HG02678 (cell line): ENCODE results near the gene S100A4.
"Not testable (repeated sequence)": the region's sequence is repeated elsewhere in the genome, so short reads cannot be mapped to it uniquely, and the experiment has no call there.

Source experiments
- ATAC-seq: cut with Tn5 transposase; IDR thresholded peaks from one replicate; pipeline ENCODE4 v1.9.1; 2021; ENCODE audit warnings: mild to moderate bottlenecking, moderate library complexity; ENCODE audit not compliant: unreplicated experiment

Gene S100A4

DNA sequence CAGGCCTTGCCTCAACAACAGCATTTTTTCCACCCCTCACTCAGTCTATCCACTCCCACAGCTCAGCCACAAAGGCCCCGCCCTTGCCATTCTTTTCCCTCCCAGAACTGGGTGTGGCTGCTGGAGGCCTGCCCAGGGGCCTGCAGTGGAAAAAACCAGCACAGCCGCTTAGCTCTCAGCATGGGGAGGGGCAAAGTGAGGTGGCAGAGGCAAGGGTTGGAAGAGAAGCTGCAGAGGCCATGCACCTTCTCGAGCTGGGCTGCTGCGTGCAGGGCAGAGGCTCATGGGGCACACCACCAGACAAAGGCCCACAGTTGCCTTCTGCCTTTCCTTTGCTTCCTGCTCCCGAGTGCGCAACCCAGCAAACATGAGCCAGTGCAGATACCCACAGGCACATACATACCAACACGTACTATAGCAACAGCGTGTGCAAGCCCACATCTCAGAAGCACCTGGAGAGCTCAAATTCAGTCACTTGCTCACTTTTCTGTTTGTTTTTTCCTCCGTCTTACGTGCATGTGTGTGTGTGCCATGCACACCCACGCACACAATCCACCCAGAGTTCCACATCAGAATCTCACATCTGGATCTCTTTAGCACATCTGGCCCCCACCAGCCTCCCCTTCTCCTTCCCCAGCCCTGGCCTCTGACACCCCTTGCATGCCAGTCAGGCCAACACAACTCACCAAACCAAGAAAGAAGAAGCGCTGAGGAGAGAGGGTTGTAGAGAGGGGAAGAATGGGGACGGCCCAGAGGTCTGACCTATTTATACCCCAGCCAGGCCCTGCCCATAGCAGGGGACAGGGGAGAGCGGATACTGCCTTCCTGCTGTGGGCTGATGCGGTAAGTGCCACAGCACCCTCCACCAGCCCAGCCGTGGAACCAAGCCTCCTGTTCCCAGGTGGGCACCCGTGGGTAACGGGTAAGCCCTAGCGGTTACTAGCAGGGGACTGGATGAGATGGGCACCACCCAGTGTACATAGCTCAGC, at the start of gene S100A4:
Gene S100A4 (minus strand): TSS at position 740 of the 989 bp plus-strand sequence. CDS start 1,012 bp downstream, outside the sequence.
- peak; percentile 80 for ATAC-seq

DNA sequence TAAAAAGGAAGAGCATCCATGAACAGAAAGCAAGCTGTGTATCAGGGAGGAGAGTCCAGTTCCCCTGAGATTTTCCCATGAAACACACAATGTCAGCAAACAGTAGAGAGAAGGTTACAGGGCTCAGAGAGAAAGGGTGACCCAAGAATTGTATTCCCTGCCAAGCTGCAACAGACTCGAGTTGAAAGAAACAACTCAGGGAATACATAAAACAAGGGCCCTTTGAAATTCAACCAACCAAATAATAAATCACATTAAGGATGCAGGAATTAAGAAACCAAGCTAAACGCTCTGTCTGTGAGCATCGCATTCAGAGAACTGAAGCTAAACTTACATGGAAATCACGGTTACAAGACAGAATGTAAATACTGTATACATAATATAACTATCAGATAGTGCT, 47.1 kb upstream of the S100A4 start:
- ATAC-seq, result no peak

DNA sequence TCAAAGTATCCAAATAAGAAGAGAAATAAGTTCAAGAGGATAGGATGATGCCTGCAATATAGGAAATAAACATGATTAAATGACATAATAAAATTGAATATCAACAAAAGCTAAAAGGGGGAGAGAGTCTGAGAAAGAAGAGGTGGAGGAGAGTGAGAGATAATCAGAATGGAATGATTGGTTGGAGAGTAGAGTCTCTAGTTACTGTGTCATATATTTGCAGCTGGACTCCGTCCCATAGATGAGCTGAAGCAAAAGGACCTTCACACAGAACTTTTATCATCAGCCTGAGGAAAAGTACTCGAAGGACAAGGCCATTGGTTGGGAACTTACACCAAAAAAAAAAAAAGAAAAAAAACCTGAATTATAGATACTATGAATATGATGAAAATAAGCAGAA, 42.9 kb upstream of the S100A4 start:
- ATAC-seq, result no peak

DNA sequence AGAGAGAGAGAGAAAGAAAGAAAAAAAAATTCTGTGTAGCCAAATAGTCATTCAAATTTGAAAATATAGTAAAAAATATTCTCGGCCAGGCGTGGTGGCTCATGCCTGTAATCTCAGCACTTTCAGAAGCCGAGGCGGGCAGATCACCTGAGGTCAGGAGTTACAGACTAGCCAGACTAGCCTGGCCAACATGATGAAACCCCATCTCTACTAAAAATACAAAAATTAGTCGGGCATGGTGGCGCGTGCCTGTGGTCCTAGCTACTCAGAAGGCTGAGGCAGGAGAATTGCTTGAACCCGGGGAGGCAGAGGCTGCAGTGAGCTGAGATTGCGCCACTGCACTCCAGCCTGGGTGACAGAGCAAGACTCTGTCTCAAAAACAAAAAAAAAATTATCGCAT, 42.4 kb upstream of the S100A4 start:
- not testable (repeated sequence) for ATAC-seq

DNA sequence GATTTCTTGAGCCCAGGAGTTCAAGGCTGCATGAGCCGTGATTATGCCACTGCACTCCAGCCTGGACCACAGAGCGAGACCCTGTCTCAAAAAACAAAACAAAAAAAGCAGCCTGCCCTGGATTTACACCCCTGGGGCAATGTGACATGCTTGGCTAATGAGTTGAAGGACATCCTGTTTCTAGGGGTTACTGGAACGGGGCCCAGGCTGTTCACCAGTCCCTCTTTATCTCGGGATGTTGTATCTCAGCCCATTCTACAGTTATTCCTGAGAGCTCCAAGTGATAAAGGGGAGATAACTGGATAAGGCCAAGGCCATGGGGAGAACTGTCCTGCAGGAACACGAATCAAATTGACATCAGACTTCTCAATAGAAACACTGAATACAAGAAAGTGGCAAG, 41.7 kb upstream of the S100A4 start:
- ATAC-seq, result no peak

DNA sequence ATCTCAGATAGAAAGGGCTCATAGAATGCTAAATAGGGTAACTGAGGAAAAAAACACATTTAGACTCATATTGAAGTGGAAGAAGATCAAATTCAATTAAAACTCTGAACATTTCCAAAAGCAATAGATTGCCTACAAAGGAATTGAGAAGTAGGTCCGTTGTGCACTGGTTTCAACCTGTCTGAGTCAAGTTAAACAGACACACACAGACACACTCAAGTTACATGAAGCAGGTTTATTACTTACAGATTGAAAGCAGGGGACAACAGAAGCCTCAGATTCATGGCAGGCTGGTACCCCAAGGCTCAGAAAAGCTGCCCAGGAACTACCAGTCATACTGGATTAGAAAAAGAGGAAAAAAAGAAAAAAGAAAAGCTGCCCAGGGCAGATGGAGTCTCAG, 40.7 kb upstream of the S100A4 start:
- ATAC-seq, result no peak

DNA sequence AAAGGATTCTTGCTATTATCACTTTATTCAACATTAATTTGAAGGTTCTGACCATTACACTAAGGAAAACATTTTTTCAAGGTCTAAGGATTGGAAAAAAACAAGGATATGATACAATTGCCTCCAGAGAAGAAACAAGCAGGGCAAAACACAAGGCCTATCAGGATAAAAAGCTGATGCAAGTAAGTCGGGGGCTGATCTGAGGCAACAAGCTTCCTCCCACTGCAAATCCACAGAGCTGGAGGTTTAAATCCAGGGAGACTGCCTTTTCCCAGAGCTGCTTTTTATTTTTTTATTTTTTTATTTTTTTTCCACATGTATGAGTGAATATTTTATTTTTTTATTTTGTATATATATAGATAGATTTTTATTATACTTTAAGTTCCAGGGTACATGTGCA, 39.4 kb upstream of the S100A4 start:
- ATAC-seq, result no peak

DNA sequence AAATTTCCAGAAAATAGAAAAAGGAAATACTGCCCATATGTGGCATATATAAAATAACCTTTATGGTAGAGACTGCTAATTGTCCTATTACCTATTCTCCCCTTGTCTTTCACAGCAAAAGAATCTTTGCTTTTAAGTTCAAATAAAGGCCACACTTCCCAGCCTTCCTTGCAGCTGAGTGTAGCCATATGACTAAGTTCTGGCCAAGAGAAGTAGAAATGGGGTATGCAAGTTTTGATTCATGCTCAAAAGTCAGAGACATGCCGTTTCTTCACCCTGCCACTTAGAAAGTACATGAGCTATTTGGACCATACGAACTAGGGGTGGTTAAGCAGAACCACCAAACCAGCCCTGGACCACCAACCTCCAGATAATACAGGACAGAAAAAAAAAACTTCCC, 38.4 kb upstream of the S100A4 start:
- ATAC-seq, result no peak

DNA sequence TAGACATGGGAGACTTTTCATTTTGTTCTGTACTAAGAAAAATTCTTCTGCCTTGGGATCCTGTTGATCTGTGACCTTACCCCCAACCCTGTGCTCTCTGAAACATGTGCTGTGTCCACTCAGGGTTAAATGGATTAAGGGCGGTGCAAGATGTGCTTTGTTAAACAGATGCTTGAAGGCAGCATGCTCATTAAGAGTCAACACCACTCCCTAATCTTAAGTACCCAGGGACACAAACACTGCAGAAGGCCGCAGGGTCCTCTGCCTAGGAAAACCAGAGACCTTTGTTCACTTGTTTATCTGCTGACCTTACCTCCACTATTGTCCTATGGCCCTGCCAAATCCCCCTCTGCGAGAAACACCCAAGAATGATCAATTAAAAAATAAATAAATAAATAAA, 37.9 kb upstream of the S100A4 start:
- ATAC-seq, result not testable (repeated sequence)

DNA sequence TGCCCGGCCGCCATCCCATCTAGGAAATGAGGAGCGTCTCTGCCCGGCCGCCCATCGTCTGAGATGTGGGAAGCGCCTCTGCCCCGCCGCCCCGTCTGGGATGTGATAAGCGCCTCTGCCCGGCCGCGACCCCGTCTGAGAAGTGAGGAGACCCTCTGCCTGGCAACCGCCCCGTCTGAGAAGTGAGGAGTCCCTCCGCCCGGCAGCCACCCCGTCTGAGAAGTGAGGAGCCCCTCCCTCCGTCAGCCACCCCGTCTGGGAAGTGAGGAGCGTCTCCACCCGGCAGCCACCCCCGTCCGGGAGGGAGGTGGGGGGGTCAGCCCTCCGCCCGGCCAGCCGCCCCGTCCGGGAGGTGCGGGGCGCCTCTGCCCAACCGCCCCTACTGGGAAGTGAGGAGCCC, 37.2 kb upstream of the S100A4 start:
- not testable (repeated sequence) for ATAC-seq

DNA sequence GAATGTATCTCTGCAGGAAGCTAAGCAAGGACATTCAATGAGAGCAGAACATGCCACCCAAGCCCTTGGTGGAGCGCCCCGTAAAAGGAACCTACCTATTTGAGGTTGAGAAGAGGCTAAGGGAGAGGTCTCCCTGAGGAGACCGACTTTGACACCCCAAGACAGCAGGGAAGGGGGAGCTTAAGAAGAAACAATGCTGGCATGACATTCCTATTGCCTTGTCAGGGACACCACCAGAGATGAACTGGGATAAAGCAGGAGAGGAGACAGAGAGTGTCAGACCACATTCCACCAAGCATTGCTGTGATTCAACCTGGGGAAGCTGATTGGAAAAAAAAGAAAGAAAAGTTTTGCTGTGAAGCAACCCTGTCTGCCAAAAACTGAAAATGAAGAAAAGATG, 33.3 kb upstream of the S100A4 start:
- ATAC-seq, result no peak

DNA sequence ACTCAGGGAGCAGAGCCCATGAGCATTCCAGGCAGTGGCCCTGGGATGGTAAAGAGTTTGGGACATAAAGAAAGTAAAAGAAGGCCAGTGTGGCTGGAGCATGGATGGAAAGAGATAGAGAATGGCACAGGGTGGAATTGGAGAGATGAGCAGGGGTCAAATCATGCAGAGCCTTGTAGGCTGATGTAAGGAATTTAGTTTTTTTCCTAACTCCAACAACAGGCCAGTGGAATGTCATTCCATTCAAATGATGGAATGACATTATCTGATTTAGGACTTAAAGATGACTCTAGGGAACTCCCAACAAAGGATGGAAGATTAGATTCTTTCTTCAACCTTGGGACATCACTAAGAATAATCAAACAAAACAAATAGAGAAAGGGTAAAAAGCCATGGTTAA, 32.9 kb upstream of the S100A4 start:
- no peak for ATAC-seq

DNA sequence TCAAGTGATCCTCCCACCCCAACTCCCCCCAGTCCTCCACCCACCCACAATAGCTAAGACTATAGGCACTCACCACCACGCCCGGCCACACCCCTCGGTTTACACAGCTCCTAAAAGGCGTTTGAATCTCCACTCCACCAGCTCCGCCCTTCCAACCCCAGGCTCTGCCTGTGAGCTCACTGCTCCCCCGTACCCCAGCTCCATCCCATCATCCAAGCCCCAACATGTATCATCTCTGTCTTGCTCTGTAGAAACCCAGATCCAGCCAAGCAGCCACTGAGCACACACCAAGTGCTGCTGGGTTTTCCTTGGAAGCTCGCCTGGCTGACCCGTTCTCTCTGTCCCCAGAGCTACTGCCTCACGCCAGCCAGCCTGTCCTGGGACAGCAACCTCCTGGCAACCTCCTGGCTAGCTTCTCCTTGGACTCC, 32.0 kb upstream of the S100A4 start:
- ATAC-seq, result no peak

DNA sequence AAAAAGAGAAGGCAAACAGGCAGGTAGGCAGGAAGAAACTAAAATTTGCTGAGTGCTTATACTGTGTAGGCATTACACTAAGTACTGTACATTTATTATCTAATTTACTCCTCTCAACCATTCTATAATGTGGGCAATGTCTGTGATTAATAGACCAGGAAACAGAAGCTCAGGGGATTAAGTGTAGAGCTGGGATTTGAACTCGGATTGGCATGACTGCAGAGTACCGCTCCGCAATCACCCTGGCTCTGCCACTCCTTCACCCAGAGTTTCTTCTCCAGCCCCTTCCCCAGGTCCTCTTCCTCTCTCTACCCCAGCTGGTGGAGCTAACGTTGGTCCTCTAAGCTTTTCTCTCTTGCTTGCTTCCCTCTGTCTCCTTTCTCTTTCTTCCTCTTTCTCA, 31.5 kb upstream of the S100A4 start:
- ATAC-seq, result no peak

DNA sequence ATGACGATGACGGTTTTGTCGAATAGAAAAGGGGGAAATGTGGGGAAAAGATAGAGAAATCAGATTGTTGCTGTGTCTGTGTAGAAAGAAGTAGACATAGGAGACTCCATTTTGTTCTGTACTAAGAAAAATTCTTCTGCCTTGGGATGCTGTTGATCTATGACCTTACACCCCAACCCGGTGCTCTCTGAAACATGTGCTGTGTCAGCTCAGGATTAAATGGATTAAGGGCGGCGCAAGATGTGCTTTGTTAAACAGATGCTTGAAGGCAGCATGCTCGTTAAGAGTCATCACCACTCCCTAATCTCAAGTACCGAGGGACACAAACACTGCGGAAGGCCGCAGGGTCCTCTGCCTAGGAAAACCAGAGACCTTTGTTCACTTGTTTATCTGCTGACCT, 29.9 kb upstream of the S100A4 start:
- ATAC-seq, result not testable (repeated sequence)

DNA sequence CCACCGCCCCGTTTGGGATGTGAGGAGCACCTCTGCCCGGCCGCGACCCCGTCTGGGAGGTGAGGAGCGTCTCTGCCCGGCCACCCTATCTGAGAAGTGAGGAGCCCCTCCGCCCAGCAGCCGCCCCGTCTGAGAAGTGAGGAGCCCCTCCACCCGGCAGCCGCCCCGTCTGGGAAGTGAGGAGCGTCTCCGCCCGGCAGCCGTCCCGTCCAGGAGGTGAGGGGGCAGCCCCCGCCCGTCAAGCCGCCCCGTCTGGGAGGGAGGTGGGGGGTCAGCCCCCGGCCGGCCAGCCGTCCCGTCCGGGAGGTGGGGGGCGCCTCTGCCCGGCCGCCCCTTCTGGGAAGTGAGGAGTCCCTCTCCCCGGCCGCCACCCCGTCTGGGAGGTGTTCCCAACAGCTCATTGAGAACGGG, 29.5 kb upstream of the S100A4 start:
- ATAC-seq, result not testable (repeated sequence)

DNA sequence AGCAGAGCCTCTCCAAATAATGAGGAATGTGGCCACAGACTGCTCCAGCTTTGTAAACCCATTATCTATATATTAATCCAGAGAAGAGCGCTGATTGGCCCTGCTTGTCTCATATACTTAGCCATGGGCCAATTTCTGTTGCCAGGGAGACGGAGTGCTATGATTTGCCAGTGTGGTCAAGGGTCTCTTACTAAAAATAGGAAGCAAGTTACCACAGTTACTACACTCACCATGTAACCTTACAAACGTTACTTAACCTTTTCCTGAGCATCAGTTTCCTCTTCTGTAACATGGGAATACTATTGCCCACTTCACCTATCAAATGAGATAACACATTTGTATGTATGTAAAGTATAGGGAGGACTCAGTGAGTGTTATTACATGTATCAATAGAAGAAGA, 27.7 kb upstream of the S100A4 start:
- no peak for ATAC-seq

DNA sequence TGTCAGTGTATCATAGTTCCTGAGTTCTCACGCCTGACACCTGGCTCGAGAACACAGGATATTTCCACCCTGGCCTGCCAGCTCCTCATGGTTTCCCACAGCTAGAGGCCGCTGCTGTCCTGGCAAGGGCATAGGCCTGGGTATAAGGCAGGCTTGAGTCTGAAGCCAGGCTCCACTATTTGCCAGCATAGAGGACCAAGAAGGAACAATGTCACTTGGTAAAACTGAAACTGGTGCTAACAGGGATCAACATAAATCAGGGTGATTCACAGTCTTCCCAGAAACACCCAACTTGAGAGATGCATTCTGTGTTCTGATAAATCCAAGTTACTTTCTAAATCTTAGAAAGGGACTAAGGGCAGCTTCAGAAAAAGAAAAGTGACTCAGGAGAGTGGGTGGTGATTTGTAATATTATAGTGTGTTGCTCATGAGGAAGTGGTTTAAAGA, 27.0 kb upstream of the S100A4 start:
- no peak for ATAC-seq

DNA sequence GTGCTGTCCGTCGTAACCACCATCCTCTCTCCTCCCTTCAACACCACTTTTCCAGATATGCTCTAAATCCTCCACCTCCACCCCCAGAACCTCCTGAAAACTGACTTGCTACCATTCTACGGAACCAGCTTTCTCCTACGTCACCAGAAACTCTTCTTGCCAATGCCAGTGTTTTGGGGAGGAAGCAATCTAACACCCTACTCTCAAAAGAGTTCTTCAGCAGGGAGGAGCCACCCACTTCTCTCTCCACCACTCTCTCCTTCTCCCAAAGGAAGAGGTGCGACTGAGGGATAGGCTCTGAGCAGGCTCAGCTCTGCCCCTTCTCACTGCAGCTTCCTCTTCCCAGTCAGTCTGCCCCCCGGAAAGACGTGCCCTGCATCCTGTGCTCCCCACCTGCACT, 26.1 kb upstream of the S100A4 start:
- ATAC-seq, result no peak

DNA sequence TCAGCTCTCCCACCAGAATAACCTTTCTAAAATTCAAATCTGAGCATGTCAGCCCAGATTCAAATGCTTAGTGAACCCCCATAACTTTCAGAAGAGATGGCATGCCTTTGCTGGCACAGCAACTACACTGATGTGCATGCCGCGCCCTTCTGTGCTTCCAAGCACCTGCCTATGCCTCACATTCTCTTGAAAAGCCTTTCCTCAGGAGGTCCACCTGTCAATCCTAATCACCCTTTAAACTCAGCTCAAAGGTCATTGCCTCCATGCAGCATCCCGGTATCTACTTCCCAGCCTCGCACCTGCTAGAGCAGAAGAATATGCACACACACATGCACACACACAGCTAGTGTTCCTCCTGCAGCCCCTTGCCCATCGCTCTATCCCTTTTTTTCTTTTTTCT, 25.3 kb upstream of the S100A4 start:
- no peak for ATAC-seq

DNA sequence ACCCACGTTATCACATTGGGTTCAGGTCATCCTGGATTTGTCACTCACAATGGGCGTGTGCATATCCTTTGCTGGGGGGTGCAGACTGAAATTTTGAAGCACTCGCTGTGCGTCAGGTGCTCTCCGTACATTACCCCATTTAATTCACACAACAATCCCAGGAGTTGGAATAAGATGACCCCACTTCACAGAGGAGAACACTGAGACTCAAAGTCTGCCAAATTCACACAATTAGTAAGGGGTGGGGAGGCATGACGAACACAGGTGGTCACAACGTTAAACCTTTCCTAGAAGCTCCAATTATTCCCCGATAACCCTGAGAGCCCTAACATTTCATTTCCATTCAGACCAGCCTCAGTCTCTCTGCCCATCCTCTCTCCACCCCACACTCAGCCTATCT, 23.9 kb upstream of the S100A4 start:
- ATAC-seq, result no peak

DNA sequence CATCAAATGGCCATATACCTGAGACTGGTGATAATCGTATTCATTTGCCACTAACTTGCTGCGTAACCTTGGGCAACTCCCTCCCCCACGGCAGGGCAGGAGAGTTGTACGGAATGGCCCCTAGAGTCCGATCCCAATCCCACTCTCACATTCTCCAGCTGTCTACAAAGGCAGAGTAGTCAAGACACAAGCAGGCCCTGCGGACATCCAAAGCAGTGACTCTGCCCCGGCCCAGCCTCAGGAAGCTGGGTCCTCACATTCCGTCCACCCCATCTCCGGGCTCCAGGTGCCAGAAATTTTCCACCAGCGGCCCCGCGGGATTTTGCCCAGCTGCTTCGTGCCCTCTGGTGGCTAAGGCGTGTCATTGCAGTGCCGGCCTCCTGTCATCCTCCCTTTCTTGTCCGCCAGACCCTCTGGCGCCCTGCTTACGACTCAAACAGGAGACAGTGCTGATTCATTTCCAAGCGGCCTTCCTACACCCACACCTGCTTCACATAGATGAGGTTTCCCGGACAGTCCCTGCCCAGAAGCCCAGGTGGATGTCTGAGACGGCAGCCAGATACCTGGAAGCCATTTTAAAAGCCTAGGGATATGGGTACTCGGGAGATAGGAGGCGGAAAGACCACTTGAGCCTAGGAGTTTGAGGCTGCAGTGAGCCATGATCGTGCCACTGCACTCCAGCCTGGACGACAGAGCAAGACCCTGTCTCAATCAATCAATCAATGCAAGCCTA, 22.9 kb upstream of the S100A4 start:
- ATAC-seq, result no peak
